ENCODE measurements around the gene RWDD1.

Gene RWDD1, protein sequence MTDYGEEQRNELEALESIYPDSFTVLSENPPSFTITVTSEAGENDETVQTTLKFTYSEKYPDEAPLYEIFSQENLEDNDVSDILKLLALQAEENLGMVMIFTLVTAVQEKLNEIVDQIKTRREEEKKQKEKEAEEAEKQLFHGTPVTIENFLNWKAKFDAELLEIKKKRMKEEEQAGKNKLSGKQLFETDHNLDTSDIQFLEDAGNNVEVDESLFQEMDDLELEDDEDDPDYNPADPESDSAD

DNA sequence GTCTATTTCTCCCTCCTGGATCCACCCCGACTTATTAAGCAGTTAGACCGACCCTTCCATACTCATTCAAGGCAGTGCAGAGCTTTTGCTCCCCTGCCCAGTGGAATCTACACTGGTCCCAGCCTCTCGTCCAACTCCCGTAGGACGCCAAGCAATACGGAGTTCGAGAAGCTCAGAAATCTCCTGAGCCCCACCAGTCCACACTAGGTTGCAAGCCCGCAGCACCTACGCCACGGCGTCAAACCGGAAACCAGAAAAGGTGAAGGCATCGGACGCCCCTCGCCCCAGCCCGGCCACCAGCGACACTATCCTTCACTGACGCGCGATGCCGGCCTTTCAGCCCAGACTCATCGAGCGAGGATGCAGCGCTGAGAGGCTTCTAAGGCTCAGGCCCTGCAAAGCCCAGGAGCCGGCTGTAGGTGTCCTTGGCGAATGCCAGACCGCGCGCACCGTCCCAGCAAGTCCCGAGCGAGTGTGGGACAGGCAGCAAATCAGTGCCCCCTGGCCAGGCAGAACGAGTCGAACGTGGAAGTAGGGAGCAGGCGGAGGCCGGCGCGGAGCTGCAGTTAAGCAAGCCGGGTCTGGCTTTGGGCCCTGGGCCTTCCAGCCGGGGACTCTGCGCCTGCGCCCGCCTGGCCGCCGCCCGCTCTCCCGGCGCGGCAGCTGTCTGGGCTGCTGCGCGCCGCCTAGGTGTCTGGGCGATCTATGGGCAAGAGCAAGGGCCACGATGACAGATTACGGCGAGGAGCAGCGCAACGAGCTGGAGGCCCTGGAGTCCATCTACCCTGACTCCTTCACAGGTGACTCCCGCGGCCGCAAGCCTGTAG, at the start of gene RWDD1:
Gene RWDD1, plus strand, starts transcription at position 649 of the 827 bp plus-strand sequence. Its CDS starts 79 bp downstream, at position 728.
- DNase-seq, result peak; percentile 93

DNA sequence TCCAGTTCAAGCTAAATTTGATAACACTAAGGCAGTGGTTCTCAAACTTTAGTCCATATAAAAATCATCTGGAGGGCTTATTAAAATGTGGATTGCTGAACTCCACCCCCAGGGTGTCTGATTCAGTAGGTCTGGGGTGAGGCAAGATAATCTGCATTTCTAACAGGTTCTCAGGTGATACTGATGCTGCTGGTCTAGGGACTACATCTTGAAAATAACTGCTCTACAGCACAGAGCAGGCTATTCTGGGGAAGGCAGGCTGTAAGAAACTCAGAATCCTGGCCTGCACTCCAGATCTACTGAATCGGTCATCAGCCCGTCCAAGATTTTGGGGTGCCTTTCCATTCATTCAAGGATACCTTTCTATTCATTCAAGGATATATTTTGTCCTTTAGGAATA, 48.4 kb upstream of the RWDD1 start:
- no peak for DNase-seq

DNA sequence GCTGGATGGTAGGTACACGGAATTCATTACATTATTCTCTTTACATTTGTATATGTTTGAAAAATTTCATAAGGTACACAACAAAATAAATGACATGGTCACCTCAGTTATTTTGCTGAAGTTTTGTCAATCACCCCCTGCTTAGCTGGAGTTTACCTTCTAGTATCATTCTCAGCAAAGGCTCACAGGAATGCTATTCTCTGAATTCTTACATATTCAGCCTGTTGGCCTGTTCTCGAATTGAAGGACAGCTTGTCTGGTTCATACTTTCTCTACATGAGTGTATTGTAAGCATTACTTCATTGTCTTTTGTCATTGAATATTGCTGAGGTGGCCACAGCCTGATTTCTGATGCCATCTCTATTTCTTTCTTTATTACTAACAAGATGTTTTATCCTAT, 47.1 kb upstream of the RWDD1 start:
- no peak for DNase-seq

DNA sequence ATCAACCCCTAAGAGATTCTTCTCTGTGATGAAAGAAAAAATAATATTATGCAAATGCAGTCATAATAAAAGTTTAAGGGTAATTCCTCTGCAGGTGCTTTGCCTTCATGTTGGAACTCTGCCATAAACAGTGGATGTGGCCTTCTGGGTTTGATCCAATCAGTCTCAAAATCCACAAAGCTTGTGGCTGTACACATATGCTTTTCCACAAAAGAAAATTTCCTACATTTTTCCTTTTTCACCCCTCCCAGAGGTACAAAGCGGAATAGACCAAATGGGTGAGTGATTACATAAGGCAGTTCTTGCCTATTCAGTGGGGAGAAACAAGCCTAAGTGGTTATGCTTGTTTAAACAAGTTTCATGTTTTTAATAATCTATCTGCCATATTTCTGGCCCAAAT, 43.2 kb upstream of the RWDD1 start:
- no peak for DNase-seq

DNA sequence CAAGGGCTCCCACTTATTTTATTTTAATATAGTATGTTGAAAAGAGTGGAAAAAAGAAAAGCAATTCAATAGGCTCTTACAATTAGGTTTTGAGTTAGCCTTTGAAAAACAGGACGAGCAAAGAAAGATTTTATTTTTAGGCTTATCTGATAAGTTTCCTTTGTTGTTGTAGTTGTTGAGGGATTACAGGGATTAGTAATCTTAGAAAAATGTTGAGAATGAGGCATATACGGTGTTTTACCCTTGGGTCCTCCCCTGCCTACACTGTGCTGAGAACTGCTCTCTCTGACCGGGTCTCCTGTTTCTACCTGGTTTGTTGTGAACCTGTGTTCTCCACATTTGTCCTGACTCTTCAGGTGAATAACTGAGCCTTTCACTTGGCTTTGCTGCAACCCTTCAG, 42.5 kb upstream of the RWDD1 start:
- no peak for DNase-seq

DNA sequence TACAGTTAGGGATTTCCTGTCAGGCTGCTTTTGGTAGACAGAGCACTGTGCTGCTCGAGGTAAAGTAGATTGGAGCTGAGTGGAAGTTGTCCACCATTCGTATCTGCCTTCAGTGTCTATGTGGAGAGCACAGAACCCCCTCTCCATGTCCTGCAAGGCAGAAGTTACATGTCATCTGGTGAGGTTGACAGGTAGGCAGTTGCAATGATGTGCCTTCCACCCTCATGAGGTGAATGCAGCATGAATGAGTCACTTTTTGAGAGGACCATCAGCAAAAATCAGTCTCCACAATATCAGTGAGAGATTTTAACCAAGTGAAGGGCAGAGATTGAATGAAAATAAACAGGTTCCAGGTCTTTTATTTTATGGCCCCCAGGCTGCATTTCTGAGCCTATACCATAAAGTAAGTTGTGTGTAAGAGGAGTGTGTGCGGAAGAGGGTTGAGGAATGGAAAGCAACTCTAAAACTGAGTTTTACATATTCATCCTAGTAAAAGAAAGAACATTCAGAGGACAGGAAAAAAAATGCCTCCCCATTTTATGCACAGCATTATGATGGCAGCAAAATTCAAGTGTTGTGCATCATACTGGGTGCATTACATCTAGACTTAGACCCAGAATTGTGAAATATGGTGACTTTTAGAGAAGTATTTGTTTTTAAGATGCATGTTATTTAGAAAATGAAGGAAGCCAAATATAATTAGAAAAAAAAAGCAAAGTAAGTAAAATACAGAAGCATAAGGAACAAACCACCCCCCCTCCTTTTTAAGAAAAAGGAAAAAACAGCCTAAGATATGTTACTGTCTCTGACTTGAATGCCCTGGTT, 41.6 kb upstream of the RWDD1 start:
- no peak for DNase-seq

DNA sequence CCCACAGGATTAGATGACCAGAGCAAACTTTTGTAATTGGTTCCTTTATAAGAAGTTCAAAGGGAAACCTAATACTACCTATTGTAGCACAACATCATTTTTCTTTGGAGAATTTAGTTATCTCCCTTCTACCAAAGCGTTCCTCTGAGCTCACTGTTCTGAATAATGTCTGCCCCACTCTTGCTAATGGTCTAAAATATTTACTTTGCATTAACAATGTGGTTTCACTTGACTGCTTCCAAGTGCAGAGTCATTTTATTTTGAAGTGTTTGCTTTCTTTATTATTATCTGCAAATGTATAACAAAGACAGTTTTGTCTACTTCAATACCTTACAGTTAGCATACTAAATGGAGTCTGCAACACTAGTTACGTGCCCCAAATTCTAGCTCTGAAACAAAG, 40.9 kb upstream of the RWDD1 start:
- peak; percentile 96 for DNase-seq

DNA sequence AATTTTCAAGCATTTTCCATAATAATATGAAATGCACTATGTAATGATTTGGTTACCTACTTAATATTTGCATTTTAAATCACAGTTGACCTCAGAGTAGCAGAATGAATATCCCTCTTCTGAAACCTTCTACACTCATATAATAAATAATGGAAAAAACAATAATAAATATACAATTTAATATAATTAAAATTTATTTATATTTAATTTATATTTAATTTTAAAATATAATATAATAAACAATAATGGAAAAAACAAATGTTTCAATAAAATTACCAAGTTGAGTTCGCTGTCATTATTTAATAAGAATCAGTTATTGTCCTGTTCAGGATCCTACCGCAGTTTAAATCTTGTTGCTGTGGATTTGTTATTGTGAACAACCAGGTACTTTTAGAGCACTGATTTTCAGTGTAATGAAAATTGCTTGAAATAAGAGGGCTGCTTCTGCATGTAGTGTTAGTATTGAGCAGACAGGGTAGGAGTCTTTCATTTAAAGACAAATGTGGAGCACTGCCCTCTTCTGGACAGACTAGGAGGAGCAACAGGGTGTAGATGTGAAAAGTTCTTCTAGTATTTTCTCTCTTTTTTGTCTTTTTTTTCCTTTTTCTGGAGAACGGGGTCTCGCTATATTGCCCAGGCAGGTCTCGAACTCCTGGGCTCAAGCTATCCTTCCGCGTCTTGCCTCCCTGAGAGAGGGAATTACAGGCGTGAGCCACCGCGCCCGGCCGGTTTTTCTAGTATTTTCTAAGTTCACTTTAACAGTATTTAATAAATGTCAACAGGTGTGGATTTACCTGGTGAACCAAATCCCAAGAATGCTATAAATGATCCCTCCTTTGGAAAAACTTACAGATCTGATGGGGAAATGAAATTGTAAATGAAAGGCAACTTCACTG, 39.4 kb upstream of the RWDD1 start:
- DNase-seq, result peak; percentile 55

DNA sequence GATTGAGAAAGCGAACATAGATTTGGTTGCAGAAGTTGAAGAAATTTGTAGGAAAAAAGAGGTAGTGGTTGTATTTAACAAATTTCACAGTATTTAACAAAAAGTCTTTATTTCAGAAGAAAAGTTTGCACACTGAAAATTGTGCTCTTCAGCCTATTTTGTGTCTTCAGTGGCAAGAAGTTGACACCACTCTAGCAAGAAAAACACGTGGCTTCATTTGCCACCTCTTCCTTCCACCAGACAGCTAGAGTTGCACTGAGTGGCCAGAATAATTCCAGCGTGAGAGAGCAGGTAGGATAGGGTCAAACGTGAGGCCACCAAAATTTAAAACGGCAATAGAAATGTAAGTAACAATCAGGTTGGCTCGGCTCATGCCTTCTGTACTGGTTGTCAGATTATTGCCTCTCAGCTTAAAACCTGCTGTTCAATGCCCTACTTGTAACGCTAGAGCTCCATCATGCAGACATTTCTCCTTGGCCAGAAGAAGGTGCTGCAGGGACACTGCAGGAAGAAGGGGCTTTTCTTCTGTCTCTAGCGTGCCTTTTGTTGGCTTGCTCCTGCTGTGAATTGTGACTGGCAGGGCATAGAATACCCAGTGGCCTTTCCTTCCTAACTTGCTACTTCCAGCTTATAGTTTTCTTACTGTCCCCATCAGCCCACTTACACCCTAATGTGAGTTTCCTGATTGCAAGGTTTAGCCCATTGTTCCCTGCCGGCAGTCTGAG, 37.9 kb upstream of the RWDD1 start:
- no peak for DNase-seq

DNA sequence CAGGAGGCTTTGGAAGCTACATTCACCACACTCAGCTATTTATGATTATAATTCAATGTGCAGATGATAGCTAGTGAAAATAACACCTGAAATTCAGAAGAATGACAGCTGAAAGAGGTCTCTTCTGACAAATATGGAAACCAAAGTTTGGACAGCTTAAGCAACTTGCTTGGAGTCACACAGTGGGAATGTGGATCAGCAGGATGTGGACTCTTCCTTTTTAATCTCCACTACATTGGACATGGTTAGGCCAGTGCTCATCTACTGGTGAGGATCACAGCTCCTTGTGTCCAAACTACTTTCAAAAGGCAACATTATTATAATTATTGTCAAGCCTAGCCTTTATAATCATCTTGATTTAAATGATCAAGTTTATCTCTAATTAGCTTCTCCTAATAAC, 36.2 kb upstream of the RWDD1 start:
- DNase-seq, result no peak

DNA sequence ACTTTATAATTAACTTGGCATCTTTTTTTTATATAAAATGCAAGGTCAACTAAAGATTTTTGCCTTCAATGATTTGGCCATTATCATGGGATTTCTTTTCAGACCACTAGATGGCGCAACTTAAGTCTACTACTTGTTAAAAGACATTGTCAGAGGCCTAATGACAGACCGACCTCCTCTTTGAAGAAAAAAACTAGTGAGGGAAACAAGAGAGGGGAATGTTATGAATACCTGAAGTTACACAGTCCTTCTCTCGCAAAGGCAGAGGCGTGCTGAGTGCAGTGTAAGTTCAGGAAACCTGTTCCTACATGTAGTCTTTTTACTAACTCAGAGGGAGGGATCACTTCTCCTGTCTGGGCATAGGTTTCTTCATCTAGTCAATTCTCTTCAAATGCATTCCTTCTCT, 35.1 kb upstream of the RWDD1 start:
- peak; percentile 24 for DNase-seq

DNA sequence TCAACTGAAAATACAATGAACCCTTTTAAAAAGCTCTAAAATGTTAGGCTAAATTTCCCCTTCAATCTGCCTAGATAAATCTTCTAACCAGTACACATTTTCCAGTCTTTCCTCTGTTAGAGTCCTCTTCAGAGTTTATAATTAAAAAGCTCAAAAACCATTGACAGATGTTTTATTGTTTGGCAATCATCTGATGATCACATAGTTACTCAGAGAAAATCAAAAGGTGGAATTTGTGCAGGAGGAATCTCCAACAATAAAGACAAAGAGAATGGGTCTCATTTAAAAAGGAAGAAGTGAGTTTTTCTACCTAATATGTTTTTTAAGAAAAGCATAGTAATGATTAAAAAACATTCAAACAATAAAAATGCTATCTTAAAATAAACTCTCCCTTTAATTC, 28.9 kb upstream of the RWDD1 start:
- no peak for DNase-seq

DNA sequence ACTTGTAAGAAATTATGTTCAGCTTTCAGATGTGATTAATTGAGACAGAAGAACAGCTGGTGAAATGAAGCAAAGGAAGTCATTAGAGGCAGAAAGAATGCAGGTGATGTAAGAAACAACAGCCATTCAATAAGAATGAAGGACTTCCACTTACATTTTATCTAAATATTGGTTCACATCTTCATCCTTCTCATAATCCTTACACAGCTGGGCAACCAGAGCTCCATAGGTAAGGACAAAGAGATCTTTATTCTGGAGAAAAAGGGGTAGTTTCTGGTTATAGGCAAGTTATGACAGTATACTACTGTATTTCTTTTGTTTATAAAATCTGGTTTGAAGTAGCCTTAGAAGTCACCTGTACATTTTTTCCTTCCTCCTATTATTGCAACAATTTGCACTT, 28.2 kb upstream of the RWDD1 start:
- no peak for DNase-seq

DNA sequence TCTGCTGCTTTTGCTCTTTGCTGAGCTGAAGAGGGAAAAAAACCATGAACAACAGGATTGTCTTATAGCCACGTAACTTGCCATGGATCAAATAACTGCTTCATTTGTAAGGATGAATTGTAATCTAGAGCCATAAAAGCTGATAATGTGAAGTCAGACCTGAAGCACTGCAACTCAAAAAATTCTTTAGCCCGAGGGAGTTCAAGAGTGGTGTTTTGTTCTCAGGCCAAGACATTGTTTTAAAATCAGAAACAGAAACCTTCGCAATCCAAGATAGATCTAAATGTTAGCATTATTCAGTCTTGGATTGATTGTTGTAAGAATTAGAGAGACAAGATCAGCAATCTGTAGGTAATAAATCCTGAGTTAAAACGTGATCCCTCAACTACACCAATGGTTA, 25.7 kb upstream of the RWDD1 start, which contains the start of gene TRAPPC3L:
Gene TRAPPC3L, minus strand, starts transcription at position 34 of the 400 bp plus-strand sequence. CDS start 170 bp downstream, outside the sequence.
- DNase-seq, result no peak

DNA sequence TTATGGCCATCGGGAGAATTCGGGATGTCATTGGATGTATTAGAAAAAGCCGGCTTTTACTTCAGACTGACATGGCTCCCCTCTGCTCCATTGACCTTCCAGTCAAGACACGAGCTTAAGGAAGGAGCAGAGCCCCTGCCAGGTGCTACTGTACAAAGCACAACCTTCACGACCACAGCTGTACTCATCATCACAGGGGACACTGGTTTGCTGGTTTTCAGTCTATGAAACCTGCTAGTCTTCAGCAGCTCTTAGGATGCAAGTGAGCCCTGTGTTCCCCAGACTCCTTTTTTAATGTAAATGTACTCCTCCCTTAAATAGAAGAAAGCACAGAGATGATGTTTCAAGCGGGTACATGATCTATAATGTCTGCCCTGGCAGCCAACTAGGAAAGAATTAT, 23.9 kb upstream of the RWDD1 start:
- DNase-seq, result no peak

DNA sequence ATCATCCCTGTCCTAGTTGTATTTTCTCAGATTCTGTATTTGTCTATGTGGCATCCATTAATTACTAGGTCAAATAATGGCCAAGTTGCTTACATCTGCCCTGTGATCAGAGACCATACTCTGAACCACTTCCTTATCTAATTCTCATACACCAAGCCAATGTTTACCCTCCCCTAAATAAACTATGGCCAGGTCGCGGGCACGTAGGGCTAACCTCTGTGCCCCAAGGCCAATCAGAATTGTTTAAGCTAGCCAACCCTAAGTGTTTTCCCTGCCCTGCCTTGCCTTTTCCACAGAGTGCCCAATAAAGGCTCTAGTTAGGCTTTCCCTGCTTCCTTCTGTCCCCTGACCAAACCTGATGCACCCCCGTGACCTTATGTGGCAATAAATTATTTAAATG, 20.5 kb upstream of the RWDD1 start:
- DNase-seq, result no peak

DNA sequence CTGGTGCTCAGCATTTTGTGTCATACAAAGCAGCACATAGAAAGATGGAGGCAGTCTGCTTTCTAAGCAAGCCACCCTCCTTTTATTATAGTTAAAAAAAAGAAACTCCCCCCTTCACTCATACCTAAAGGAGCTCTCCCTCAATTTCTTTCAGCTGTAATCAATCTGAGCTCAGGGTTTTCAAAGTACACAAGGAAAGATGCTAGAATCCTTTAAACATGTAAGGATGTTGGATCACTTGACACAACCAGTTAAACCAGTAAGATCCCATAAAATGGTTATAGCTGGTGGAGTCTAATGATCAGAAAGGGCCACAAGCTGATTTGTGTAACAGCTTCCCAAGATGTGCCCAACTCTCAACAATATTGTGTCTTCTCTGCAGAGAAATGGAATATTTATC, 17.9 kb upstream of the RWDD1 start, which contains the start of gene CALHM4:
Gene CALHM4, plus strand, starts transcription at position 301 of the 400 bp plus-strand sequence. Its CDS starts 43 bp downstream, at position 344.
- DNase-seq, result no peak

DNA sequence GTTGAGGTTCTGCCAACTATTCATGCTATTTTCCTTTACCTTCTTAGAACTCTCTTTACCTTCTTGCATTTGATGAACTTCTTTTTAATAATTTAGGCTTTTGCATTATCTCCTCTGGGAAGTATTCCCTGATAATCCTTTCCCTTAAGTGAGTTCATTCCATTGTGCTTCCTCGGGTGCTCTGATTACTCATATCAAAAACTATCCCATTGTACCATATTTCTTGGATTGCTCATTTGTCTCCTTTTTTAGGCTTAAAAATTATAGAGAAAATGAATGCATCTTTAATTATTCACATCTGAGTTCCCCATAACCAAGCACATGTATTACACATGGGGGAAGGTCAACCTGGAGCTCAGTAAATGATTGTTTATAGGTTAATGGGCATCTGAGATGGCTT, 15.2 kb upstream of the RWDD1 start:
- no peak for DNase-seq

DNA sequence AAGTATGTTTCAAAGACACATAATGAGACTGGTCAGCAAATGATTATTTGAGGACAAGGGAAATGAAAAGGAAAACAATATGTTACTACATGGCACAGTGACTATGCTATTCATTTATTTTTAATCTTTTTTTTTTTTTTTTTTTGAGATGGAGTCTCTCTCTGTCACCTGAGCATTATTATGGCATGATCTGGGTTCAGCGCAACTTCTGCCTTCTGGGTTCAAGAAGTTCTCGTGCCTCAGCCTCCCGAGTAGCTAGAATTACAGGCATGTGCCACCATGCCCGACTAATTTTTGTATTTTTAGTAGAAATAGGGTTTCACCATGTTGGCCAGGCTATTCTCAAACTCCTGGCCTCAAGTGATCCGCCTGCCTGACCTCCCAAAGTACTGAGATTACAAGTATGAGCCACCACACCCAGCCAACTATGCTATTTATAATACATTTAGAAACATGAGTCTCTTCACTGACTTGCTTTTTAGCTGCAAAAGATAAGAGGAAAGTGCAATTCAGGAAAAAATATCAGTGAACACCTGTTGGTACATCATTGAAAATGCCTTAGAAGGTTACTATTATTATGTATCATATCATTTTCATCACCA, 14.4 kb upstream of the RWDD1 start:
- no peak for DNase-seq

DNA sequence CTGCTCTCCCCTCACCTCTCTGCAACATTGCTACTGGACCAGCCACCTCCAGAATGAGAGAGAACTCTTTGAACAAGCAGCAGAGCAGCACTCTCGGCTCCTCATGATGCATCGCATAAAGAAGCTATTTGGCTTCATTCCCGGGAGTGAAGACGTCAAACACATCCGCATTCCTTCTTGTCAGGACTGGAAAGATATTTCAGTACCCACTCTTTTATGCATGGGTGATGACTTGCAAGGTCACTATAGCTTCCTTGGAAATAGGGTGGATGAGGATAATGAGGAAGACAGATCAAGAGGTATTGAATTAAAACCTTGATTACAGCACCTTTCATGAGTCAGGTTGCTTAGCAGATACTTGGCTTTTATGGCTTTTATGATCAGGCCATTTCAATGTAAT, 13.4 kb upstream of the RWDD1 start:
- DNase-seq, result no peak

DNA sequence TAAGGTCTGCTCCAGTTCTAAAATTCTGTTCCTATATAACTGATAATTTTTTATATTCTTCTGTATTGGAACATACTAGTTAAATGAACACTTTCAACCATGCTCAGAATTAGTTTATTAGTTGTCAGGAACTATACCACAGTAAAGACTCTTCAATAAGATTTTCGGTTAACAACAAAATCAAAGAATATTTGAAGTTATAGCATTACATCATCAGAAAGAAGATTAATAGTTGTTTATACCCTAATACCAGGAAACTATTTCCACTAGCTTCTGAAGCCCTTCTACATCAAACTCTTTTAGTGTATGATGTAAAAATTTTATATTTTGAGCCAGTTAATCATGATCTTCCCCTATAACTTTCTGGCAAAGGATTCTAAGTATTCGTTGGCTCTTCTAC, 11.2 kb upstream of the RWDD1 start:
- DNase-seq, result no peak
